ENCODE results near the gene USP48. TPM values are rescaled to one million over a fixed set of nuclear protein-coding genes. Genes with fewer than 3 reads are reported as not detected.

Gene USP48
- 20.9 TPM for polyA plus RNA-seq (2013, experiment 1 of 2)
- 21.8 TPM for polyA plus RNA-seq (2013, experiment 2 of 2)

GRCh38 chr1:21782868-21783678 is at the start of gene USP48:
Gene USP48, minus strand, starts transcription at chr1:21783149. Its CDS starts 192 bp downstream, at chr1:21782957.
- H2AK5ac ChIP-seq (ENCODE audit: low read depth, low read length): peak within 1 kb of the TSS; percentile 42
- H3K14ac ChIP-seq (ENCODE audit: low read length): peak within 1 kb of the TSS; percentile 96
- peaks cover 6% of the 10 kb centered on the region for H3K79me1 ChIP-seq (ENCODE audit: low read depth, low read length)
- peak within 1 kb of the TSS; percentile 90 to 97 for H3K4me3 ChIP-seq (ENCODE audit: low read length in 2 of 2)
- peak within 1 kb of the TSS; percentile 79 for H3K4me2 ChIP-seq (ENCODE audit: insufficient read depth, low read length, poor library complexity, severe bottlenecking)
- no peak within 1 kb of the TSS for H3K4ac ChIP-seq (ENCODE audit: low read length)
- no peak within 1 kb of the TSS for H2BK15ac ChIP-seq (ENCODE audit: low read length)
- peak within 1 kb of the TSS; percentile 98 for H3K27ac ChIP-seq (replicated peaks; ENCODE audit: low read length)
- peak within 1 kb of the TSS; percentile 89 for H2BK120ac ChIP-seq (ENCODE audit: low read depth, low read length)
- peak within 1 kb of the TSS; percentile 97 for H2AFZ ChIP-seq (ENCODE audit: low read length)
- peak within 1 kb of the TSS; percentile 97 for H3K9ac ChIP-seq (ENCODE audit: low read depth, low read length, poor library complexity)
- WGBS, 2 donors (ENCODE audit: extremely low coverage in 2 of 2, insufficient read length in 2 of 2, insufficient replicate concordance in 1 of 2): no CpG with 5 or more reads among the region's 82 CpGs
- H4K91ac ChIP-seq (ENCODE audit: low read depth, low read length, poor library complexity): no peak within 1 kb of the TSS
- H3K4me1 ChIP-seq (ENCODE audit: control insufficient read depth in 2 of 2, insufficient read depth in 1 of 2, low read depth in 1 of 2, low read length in 2 of 2): peaks cover 0 to 5% of the 10 kb centered on the region in 2 donors
- no peak within 1 kb of the TSS for H2BK12ac ChIP-seq (ENCODE audit: low read length)
- peak; percentile 93 for DNase-seq (ENCODE audit: low spot score)
- H3K27me3 ChIP-seq (ENCODE audit: control insufficient read depth in 3 of 3, insufficient read depth in 3 of 3, low read depth in 1 of 3, low read length in 3 of 3): peaks cover 0 to 1% (median 0%) of the 10 kb centered on the region in 3 experiments
- H4K8ac ChIP-seq (ENCODE audit: low read depth, low read length): peak within 1 kb of the TSS; percentile 78
- peak within 1 kb of the TSS; percentile 100 for H3K23ac ChIP-seq (ENCODE audit: low read depth, low read length, poor library complexity)
- peaks cover 0 to 5% of the 10 kb centered on the region in 2 donors for H3K9me3 ChIP-seq (replicated peaks in 1 of 2; ENCODE audit: control insufficient read depth in 2 of 2, insufficient read depth in 1 of 2, low read depth in 1 of 2, low read length in 2 of 2)
- no peaks in the 10 kb centered on the region for H3K36me3 ChIP-seq (replicated peaks in 1 of 2; ENCODE audit: control insufficient read depth in 2 of 2, insufficient read depth in 2 of 2, low read length in 2 of 2)
- peak within 1 kb of the TSS; percentile 96 for H3K18ac ChIP-seq (ENCODE audit: low read length)
- H2BK5ac ChIP-seq (ENCODE audit: low read length): peak within 1 kb of the TSS; percentile 85

- no peak overlapping the region for H2BK15ac ChIP-seq (ENCODE audit: low read length)
- no peaks in the 10 kb centered on the region for H3K4me1 ChIP-seq (ENCODE audit: control insufficient read depth in 2 of 2, insufficient read depth in 1 of 2, low read depth in 1 of 2, low read length in 2 of 2)
- no peak overlapping the region for H3K14ac ChIP-seq (ENCODE audit: low read length)
- H4K8ac ChIP-seq (ENCODE audit: low read depth, low read length): no peak overlapping the region
- no peak overlapping the region for H4K91ac ChIP-seq (ENCODE audit: low read depth, low read length, poor library complexity)
- H2AFZ ChIP-seq (ENCODE audit: low read length): no peak overlapping the region
- no CpG with 5 or more reads among the region's 14 CpGs for WGBS, 2 donors (ENCODE audit: extremely low coverage in 2 of 2, insufficient read length in 2 of 2, insufficient replicate concordance in 1 of 2)
- no peak for DNase-seq (ENCODE audit: low spot score)
- peaks cover 21 to 24% of the 10 kb centered on the region in 2 donors for H3K9me3 ChIP-seq (replicated peaks in 1 of 2; ENCODE audit: control insufficient read depth in 2 of 2, insufficient read depth in 1 of 2, low read depth in 1 of 2, low read length in 2 of 2)
- H3K4me2 ChIP-seq (ENCODE audit: insufficient read depth, low read length, poor library complexity, severe bottlenecking): no peak overlapping the region
- no peak overlapping the region for H2AK5ac ChIP-seq (ENCODE audit: low read depth, low read length)
- H2BK5ac ChIP-seq (ENCODE audit: low read length): no peak overlapping the region
- H3K18ac ChIP-seq (ENCODE audit: low read length): no peak overlapping the region
- no peak overlapping the region for H3K9ac ChIP-seq (ENCODE audit: low read depth, low read length, poor library complexity)
- H2BK120ac ChIP-seq (ENCODE audit: low read depth, low read length): no peak overlapping the region
- H3K79me1 ChIP-seq (ENCODE audit: low read depth, low read length): peaks cover 5% of the 10 kb centered on the region
- H3K23ac ChIP-seq (ENCODE audit: low read depth, low read length, poor library complexity): peak overlapping the region; percentile 80
- H3K4me3 ChIP-seq (ENCODE audit: low read length in 2 of 2): no peak overlapping the region
- H3K27me3 ChIP-seq (ENCODE audit: control insufficient read depth in 3 of 3, insufficient read depth in 3 of 3, low read depth in 1 of 3, low read length in 3 of 3): no peaks in the 10 kb centered on the region
- H3K27ac ChIP-seq (replicated peaks; ENCODE audit: low read length): no peak overlapping the region
- peaks cover 72 to 85% of the 10 kb centered on the region in 2 donors for H3K36me3 ChIP-seq (replicated peaks in 1 of 2; ENCODE audit: control insufficient read depth in 2 of 2, insufficient read depth in 2 of 2, low read length in 2 of 2)
- no peak overlapping the region for H3K4ac ChIP-seq (ENCODE audit: low read length)
- peak overlapping the region; percentile 22 for H2BK12ac ChIP-seq (ENCODE audit: low read length)
Measured at GRCh38 chr1:21831454-21831970, 48.6 kb upstream of the USP48 start.

- WGBS, 2 donors (ENCODE audit: extremely low coverage in 2 of 2, insufficient read length in 2 of 2, insufficient replicate concordance in 1 of 2): no CpG with 5 or more reads among the region's 23 CpGs
- Histone ChIP-seq H3K4me2 (ENCODE audit: insufficient read depth, low read length, poor library complexity, severe bottlenecking) (no peak overlapping the region), H2BK5ac (ENCODE audit: low read length) (no peak overlapping the region)
Measured at GRCh38 chr1:21830792-21831453, 48.0 kb upstream of the USP48 start.

GRCh38 chr1:21829294-21829693 is 46.3 kb upstream of the USP48 start:
- no peak overlapping the region for H3K4me3 ChIP-seq (ENCODE audit: low read length in 2 of 2)
- no peaks in the 10 kb centered on the region for H3K27me3 ChIP-seq (ENCODE audit: control insufficient read depth in 3 of 3, insufficient read depth in 3 of 3, low read depth in 1 of 3, low read length in 3 of 3)
- H2AK5ac ChIP-seq (ENCODE audit: low read depth, low read length): no peak overlapping the region
- no peak overlapping the region for H3K4me2 ChIP-seq (ENCODE audit: insufficient read depth, low read length, poor library complexity, severe bottlenecking)
- no peak overlapping the region for H4K8ac ChIP-seq (ENCODE audit: low read depth, low read length)
- H3K9me3 ChIP-seq (replicated peaks in 1 of 2; ENCODE audit: control insufficient read depth in 2 of 2, insufficient read depth in 1 of 2, low read depth in 1 of 2, low read length in 2 of 2): peaks cover 9 to 14% of the 10 kb centered on the region in 2 donors
- no peak overlapping the region for H2BK120ac ChIP-seq (ENCODE audit: low read depth, low read length)
- peak overlapping the region; percentile 82 for H3K14ac ChIP-seq (ENCODE audit: low read length)
- peak overlapping the region; percentile 65 for H3K23ac ChIP-seq (ENCODE audit: low read depth, low read length, poor library complexity)
- no peaks in the 10 kb centered on the region for H3K4me1 ChIP-seq (ENCODE audit: control insufficient read depth in 2 of 2, insufficient read depth in 1 of 2, low read depth in 1 of 2, low read length in 2 of 2)
- no peak overlapping the region for H4K91ac ChIP-seq (ENCODE audit: low read depth, low read length, poor library complexity)
- no peak overlapping the region for H3K18ac ChIP-seq (ENCODE audit: low read length)
- H3K27ac ChIP-seq (replicated peaks; ENCODE audit: low read length): no peak overlapping the region
- peaks cover 7% of the 10 kb centered on the region for H3K79me1 ChIP-seq (ENCODE audit: low read depth, low read length)
- no peak overlapping the region for H2BK12ac ChIP-seq (ENCODE audit: low read length)
- H3K9ac ChIP-seq (ENCODE audit: low read depth, low read length, poor library complexity): no peak overlapping the region
- no peak overlapping the region for H2BK5ac ChIP-seq (ENCODE audit: low read length)
- H3K4ac ChIP-seq (ENCODE audit: low read length): no peak overlapping the region
- no CpG with 5 or more reads among the region's 17 CpGs for WGBS, 2 donors (ENCODE audit: extremely low coverage in 2 of 2, insufficient read length in 2 of 2, insufficient replicate concordance in 1 of 2)
- H2BK15ac ChIP-seq (ENCODE audit: low read length): no peak overlapping the region
- no peak overlapping the region for H2AFZ ChIP-seq (ENCODE audit: low read length)
- peaks cover 62 to 78% of the 10 kb centered on the region in 2 donors for H3K36me3 ChIP-seq (replicated peaks in 1 of 2; ENCODE audit: control insufficient read depth in 2 of 2, insufficient read depth in 2 of 2, low read length in 2 of 2)
- no peak for DNase-seq (ENCODE audit: low spot score)

More at GRCh38 chr1:21830792-21831453, 48.0 kb upstream of the USP48 start:
- peak overlapping the region; percentile 56 for H3K14ac ChIP-seq (ENCODE audit: low read length)
- no peak overlapping the region for H3K27ac ChIP-seq (replicated peaks; ENCODE audit: low read length)
- H3K4me1 ChIP-seq (ENCODE audit: control insufficient read depth in 2 of 2, insufficient read depth in 1 of 2, low read depth in 1 of 2, low read length in 2 of 2): no peaks in the 10 kb centered on the region
- peaks cover 5% of the 10 kb centered on the region for H3K79me1 ChIP-seq (ENCODE audit: low read depth, low read length)
- no peak overlapping the region for H2AK5ac ChIP-seq (ENCODE audit: low read depth, low read length)
- H3K9me3 ChIP-seq (replicated peaks in 1 of 2; ENCODE audit: control insufficient read depth in 2 of 2, insufficient read depth in 1 of 2, low read depth in 1 of 2, low read length in 2 of 2): peaks cover 21 to 24% of the 10 kb centered on the region in 2 donors
- no peak for DNase-seq (ENCODE audit: low spot score)
- no peak overlapping the region for H4K91ac ChIP-seq (ENCODE audit: low read depth, low read length, poor library complexity)
- H3K23ac ChIP-seq (ENCODE audit: low read depth, low read length, poor library complexity): peak overlapping the region; percentile 80
- no peak overlapping the region for H2BK15ac ChIP-seq (ENCODE audit: low read length)
- H4K8ac ChIP-seq (ENCODE audit: low read depth, low read length): no peak overlapping the region
- H3K27me3 ChIP-seq (ENCODE audit: control insufficient read depth in 3 of 3, insufficient read depth in 3 of 3, low read depth in 1 of 3, low read length in 3 of 3): no peaks in the 10 kb centered on the region
- H2BK120ac ChIP-seq (ENCODE audit: low read depth, low read length): no peak overlapping the region
- no peak overlapping the region for H2AFZ ChIP-seq (ENCODE audit: low read length)
- no peak overlapping the region for H3K4me3 ChIP-seq (ENCODE audit: low read length in 2 of 2)
- peaks cover 71 to 82% of the 10 kb centered on the region in 2 donors for H3K36me3 ChIP-seq (replicated peaks in 1 of 2; ENCODE audit: control insufficient read depth in 2 of 2, insufficient read depth in 2 of 2, low read length in 2 of 2)
- peak overlapping the region; percentile 22 for H2BK12ac ChIP-seq (ENCODE audit: low read length)
- no peak overlapping the region for H3K4ac ChIP-seq (ENCODE audit: low read length)
- peak overlapping the region; percentile 81 for H3K9ac ChIP-seq (ENCODE audit: low read depth, low read length, poor library complexity)
- H3K18ac ChIP-seq (ENCODE audit: low read length): no peak overlapping the region
